ENCODE measurements around the gene GGPS1.

DNA sequence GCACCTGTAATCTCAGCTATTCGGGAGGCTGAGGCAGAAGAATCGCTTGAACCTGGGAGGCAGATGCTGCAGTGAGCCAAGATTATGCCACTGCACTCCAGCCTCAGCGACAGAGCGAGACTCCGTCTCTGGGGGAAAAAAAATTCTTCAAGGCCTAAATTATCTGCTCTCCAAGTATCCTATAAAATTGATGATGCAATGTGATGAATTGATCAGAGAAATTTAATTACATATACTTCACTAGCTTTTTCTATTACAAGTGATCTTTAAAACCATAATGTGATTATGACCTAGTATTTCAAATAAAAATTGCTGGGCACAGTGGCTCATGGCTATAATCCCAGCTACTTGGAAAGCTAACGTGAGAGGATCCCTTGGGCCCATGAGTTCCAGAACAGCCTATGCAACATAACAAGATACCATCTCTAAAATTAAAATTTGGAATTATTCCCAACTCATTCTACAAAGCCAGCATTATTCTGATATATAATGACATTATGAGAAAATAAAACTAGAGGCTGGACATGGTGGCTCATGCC lies 44.1 kb upstream of the GGPS1 start:
- TF ChIP-seq YY1 (IDR thresholded peaks at IDR 0.05; ENCODE audit: insufficient read depth, insufficient read length) (no peak), ZNF274 (IDR thresholded peaks at IDR 0.05; ENCODE audit: low read depth, low read length) (no peak), SUZ12 (IDR thresholded peaks at IDR 0.05; ENCODE audit: extremely low read depth, insufficient read depth, insufficient read length) (no peak)
